Effector CD4-positive, alpha-beta T cell (primary cell): ENCODE data around the gene MOB3A.

Experiments used
- DNase-seq: peaks from one replicate; pipeline ENCODE4 v3.0.0-alpha.2; 2020

MOB3A gene

GRCh38 chr19:2081873-2082810 lies 14.0 kb downstream of the MOB3A start:
- peak; percentile 32 for DNase-seq

GRCh38 chr19:2080336-2080988 lies 15.7 kb downstream of the MOB3A start:
- no peak for DNase-seq

GRCh38 chr19:2079865-2080301 lies 16.2 kb downstream of the MOB3A start:
- DNase-seq, result no peak

GRCh38 chr19:2079076-2079864 lies 16.9 kb downstream of the MOB3A start:
- no peak for DNase-seq

- no peak for DNase-seq
Observed at GRCh38 chr19:2077833-2078619, 18.1 kb downstream of the MOB3A start.

- no peak for DNase-seq
Observed at GRCh38 chr19:2077398-2077797, 18.7 kb downstream of the MOB3A start.

GRCh38 chr19:2076526-2076944 lies 19.6 kb downstream of the MOB3A start:
- no peak for DNase-seq

GRCh38 chr19:2072757-2073551 lies 23.2 kb downstream of the MOB3A start:
- no peak for DNase-seq

GRCh38 chr19:2070986-2071673 lies 25.0 kb downstream of the MOB3A start:
- no peak for DNase-seq

GRCh38 chr19:2070436-2070827 lies 25.7 kb downstream of the MOB3A start:
- DNase-seq, result no peak

- DNase-seq, result no peak
Observed at GRCh38 chr19:2064788-2065524, 31.2 kb downstream of the MOB3A start.

GRCh38 chr19:2064395-2064787 lies 31.7 kb downstream of the MOB3A start:
- no peak for DNase-seq

- no peak for DNase-seq
Observed at GRCh38 chr19:2063824-2064223, 32.3 kb downstream of the MOB3A start.

GRCh38 chr19:2062770-2063169 lies 33.4 kb downstream of the MOB3A start:
- DNase-seq, result no peak

- no peak for DNase-seq
Observed at GRCh38 chr19:2062389-2062729, 33.8 kb downstream of the MOB3A start.

- peak; percentile 99 for DNase-seq
Observed at GRCh38 chr19:2061495-2062388, 34.4 kb downstream of the MOB3A start.

GRCh38 chr19:2060884-2061494 lies 35.1 kb downstream of the MOB3A start:
- DNase-seq, result no peak

GRCh38 chr19:2059422-2060201 lies 36.5 kb downstream of the MOB3A start:
- no peak for DNase-seq
